ENCODE data around the gene PLEKHA3.
"Not testable (repeated sequence)": the region's sequence is repeated elsewhere in the genome, so short reads cannot be mapped to it uniquely, and the experiment has no call there.

The PLEKHA3 gene

DNA sequence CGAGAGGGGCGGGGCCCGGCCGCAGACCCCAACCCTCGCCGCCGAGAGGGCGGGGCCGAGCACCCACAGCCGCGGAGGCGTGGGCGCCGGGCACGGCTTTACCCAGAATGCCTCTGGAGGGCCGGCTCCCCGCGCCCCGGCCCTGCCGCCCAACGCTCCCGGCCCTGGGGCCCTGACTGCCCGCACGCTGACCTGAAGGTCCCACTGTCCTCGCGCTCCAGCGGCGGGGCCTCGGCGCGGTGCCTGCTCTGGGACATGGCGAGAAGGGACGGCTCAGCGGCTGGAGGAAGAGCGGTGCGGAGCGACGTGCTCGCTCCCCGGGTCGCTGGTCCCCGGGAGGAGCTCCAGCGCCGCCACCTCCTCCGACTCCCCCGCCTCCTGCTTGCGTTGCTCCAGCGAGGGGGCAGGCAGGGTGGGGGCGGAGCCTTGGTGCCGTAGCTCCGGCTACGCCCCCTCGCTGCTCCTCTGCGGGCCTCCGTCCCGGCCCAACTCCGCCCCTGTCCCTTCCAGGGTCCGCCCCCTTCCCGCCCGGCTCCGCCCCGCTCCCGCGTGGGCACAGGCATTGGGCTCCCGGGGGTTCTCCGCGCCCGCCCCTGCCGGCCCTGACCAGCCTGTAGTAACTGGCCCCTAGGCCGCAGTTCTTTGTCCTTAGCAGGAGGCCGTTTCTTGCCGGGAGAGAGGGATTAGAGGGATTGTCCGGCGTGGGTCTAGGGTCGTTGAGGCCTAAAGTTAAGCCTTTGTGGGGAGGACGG is 29.3 kb upstream of the PLEKHA3 start, which contains the start of the genes PJVK and PRKRA:
Gene PJVK, plus strand, starts transcription at position 605 of the 752 bp plus-strand sequence. CDS start 2,032 bp downstream, outside the sequence.
Gene PRKRA, minus strand, starts transcription at position 402 of the 752 bp plus-strand sequence. Its CDS starts 145 bp downstream, at position 257.
- DNase-seq (ENCODE audit: low read depth), result peak; percentile 98
- TF ChIP-seq, protein P1, sequence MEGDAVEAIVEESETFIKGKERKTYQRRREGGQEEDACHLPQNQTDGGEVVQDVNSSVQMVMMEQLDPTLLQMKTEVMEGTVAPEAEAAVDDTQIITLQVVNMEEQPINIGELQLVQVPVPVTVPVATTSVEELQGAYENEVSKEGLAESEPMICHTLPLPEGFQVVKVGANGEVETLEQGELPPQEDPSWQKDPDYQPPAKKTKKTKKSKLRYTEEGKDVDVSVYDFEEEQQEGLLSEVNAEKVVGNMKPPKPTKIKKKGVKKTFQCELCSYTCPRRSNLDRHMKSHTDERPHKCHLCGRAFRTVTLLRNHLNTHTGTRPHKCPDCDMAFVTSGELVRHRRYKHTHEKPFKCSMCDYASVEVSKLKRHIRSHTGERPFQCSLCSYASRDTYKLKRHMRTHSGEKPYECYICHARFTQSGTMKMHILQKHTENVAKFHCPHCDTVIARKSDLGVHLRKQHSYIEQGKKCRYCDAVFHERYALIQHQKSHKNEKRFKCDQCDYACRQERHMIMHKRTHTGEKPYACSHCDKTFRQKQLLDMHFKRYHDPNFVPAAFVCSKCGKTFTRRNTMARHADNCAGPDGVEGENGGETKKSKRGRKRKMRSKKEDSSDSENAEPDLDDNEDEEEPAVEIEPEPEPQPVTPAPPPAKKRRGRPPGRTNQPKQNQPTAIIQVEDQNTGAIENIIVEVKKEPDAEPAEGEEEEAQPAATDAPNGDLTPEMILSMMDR (IDR thresholded peaks at IDR 0.05; ENCODE audit: low read length, missing control alignments), result no peak
- H3K4me3 ChIP-seq (replicated peaks; ENCODE audit: low read depth, low read length), result peak within 1 kb of the TSS; percentile 84

DNA sequence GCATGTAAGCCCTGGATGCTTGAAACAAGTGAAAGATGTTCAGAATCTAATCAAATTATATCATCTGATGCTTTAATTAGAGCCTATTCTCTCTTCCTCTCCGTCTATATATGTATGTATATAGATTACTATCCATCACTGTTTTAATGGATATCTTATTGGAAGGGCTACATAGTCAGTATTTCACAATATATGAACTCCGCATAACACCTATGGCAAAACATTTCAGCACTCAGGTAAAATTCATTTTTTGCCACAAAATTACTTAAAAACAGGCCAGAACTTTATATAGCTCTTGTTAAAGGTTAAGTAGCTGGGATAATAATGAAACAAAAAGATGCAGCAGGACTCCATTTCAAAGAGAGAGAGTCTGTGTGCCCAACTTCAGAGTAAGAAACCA is 27.9 kb upstream of the PLEKHA3 start:
- no peak for DNase-seq (ENCODE audit: low read depth)
- TF ChIP-seq, protein P1 (IDR thresholded peaks at IDR 0.05; ENCODE audit: low read length, missing control alignments), result no peak
- no peak overlapping the region for H3K4me3 ChIP-seq (replicated peaks; ENCODE audit: low read depth, low read length)

- no peak overlapping the region for H3K4me3 ChIP-seq (replicated peaks; ENCODE audit: low read depth, low read length)
- no peak for DNase-seq (ENCODE audit: low read depth)
- TF ChIP-seq, protein P1 (IDR thresholded peaks at IDR 0.05; ENCODE audit: low read length, missing control alignments), result no peak
These were observed 27.4 kb upstream of the PLEKHA3 start for GRCh38 chr2:178452870-178453269.

DNA sequence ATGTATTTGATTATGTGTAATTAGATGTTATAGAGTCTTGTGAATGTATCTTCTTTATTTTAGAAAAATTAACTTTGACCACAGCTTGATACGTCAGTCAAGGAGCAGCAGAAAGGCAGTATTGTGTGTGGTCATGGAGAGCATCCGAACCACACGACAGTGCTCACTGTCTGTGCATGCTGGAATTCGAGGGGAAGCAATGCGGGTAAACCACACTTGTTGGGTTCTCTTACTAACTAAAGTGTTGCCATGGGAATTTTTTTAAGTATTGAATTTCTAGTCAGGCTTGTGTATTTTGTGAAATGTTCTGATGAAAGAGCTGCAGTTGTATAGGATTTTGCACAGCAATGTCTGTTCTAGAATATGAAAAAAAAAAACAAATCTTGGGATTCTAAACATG is 24.3 kb upstream of the PLEKHA3 start:
- DNase-seq (ENCODE audit: low read depth), result no peak
- TF ChIP-seq, protein P1 (IDR thresholded peaks at IDR 0.05; ENCODE audit: low read length, missing control alignments), result no peak

DNA sequence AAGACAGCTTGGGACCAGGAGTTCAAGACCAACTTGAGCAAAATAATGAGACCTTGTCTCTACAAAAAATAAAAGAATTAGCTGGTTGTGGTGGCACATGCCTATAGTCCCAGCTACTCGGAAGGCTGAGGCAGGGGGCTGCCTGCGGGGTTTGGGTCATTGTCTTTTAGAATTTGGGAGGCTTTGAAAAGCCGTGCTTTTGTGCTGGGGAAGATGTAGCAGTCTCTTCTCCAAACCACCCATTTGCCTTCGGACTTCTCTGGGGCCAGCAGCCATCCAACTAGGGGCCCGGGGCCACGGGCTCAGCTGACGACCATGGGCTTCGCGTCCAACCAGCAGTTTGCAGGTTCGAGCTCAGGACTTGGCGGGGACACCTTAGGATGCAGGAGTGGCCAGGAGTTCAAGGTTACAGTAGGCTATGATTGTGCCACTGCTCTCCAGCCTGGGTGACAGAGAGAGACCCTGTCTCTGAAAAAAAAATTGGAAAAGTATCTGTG is 22.8 kb upstream of the PLEKHA3 start:
- TF ChIP-seq, protein P1 (IDR thresholded peaks at IDR 0.05; ENCODE audit: low read length, missing control alignments), result no peak
- DNase-seq (ENCODE audit: low read depth), result no peak
- H3K4me3 ChIP-seq (replicated peaks; ENCODE audit: low read depth, low read length), result no peak overlapping the region

More for the DNA sequence above, 24.3 kb upstream of the PLEKHA3 start:
- H3K4me3 ChIP-seq (replicated peaks; ENCODE audit: low read depth, low read length), result no peak overlapping the region

GRCh38 chr2:178469219-178469849 is 10.9 kb upstream of the PLEKHA3 start:
- no peak overlapping the region for H3K4me3 ChIP-seq (replicated peaks; ENCODE audit: low read depth, low read length)
- DNase-seq (ENCODE audit: low read depth), result no peak
- TF ChIP-seq, protein P1 (IDR thresholded peaks at IDR 0.05; ENCODE audit: low read length, missing control alignments), result no peak

- DNase-seq (ENCODE audit: low read depth); H3K4me3 ChIP-seq (replicated peaks; ENCODE audit: low read depth, low read length): not testable (repeated sequence)
These were observed 8.9 kb upstream of the PLEKHA3 start for GRCh38 chr2:178471313-178471712.
